Nephron (organoid): Measurements from ENCODE around the gene TRIM46.

Experiments
- H3K27ac Mint-ChIP-seq, 3 experiments: 2 replicates each; pipeline ENCODE4 v1.8.0; 2020; ENCODE audit warnings: mixed read lengths in 3 of 3, mild to moderate bottlenecking in 2 of 3, moderate library complexity in 1 of 3
- H3K27me3 Mint-ChIP-seq: 2 replicates; pipeline ENCODE4 v1.8.0; 2021; ENCODE audit warnings: low read depth, mild to moderate bottlenecking, moderate library complexity, mixed read lengths
- H3K36me3 Mint-ChIP-seq: 2 replicates; pipeline ENCODE4 v1.8.0; 2020; ENCODE audit warnings: low read depth, mixed read lengths
- H3K4me1 Mint-ChIP-seq: 2 replicates; pipeline ENCODE4 v1.8.0; 2020; ENCODE audit warnings: mixed read lengths
- H3K4me3 Mint-ChIP-seq, 3 experiments: 2 replicates each; pipeline ENCODE4 v1.8.0; 2020; ENCODE audit warnings: mild to moderate bottlenecking in 3 of 3, mixed read lengths in 3 of 3, moderate library complexity in 2 of 3
- H3K9me3 Mint-ChIP-seq: 2 replicates; pipeline ENCODE4 v1.8.0; 2020; ENCODE audit warnings: mixed read lengths
- CTCF ChIP-seq, 3 experiments: fragments of 200-600 bp; sonication (generic); IDR thresholded peaks; one replicate each; pipeline ENCODE4 v1.5.0; 2021; ENCODE audit warnings: antibody characterized with exemption in 3 of 3; ENCODE audit not compliant: unreplicated experiment in 3 of 3

Gene TRIM46

GRCh38 chr1:155127105-155127966 lies 46.3 kb upstream of the TRIM46 start, which contains the start of gene EFNA1:
Gene EFNA1, plus strand, starts transcription at chr1:155127876. Its CDS starts 102 bp downstream, at chr1:155127978.
- Mint-ChIP-seq H3K9me3 (no peaks in the 10 kb centered on the region), H3K4me1 (peaks cover 61% of the 10 kb centered on the region), H3K27ac (peak within 1 kb of the TSS; percentile 77 to 90 (median 88)), H3K4me3 (peak within 1 kb of the TSS; percentile 84 to 93 (median 87)), H3K27me3 (peaks cover 60% of the 10 kb centered on the region), H3K36me3 (peaks cover 16% of the 10 kb centered on the region)
- TF ChIP-seq CTCF (IDR thresholded peaks at IDR 0.05; ENCODE audit: unreplicated experiment in 3 of 3): no peak

- Mint-ChIP-seq H3K27me3 (peaks cover 55% of the 10 kb centered on the region), H3K9me3 (no peaks in the 10 kb centered on the region), H3K27ac (peak overlapping the region; percentile 77 to 90 (median 88)), H3K36me3 (peaks cover 18% of the 10 kb centered on the region), H3K4me1 (peaks cover 64% of the 10 kb centered on the region), H3K4me3 (peak overlapping the region; percentile 84 to 87 (median 85))
- TF ChIP-seq CTCF (IDR thresholded peaks at IDR 0.05; ENCODE audit: unreplicated experiment in 3 of 3): no peak
Observed at GRCh38 chr1:155127967-155128754, 45.5 kb upstream of the TRIM46 start.

GRCh38 chr1:155128755-155129473 lies 44.7 kb upstream of the TRIM46 start:
- peak overlapping the region; percentile 77 to 90 (median 88) for H3K27ac Mint-ChIP-seq
- peaks cover 55% of the 10 kb centered on the region for H3K27me3 Mint-ChIP-seq
- H3K4me1 Mint-ChIP-seq: peaks cover 70% of the 10 kb centered on the region
- no peak for TF ChIP-seq CTCF (IDR thresholded peaks at IDR 0.05; ENCODE audit: unreplicated experiment in 3 of 3)
- H3K9me3 Mint-ChIP-seq: no peaks in the 10 kb centered on the region
- H3K36me3 Mint-ChIP-seq: peaks cover 23% of the 10 kb centered on the region
- peak overlapping the region; percentile 84 to 87 (median 85) for H3K4me3 Mint-ChIP-seq

- H3K27me3 Mint-ChIP-seq: peaks cover 41% of the 10 kb centered on the region
- peaks cover 27% of the 10 kb centered on the region for H3K36me3 Mint-ChIP-seq
- H3K9me3 Mint-ChIP-seq: no peaks in the 10 kb centered on the region
- peaks cover 74% of the 10 kb centered on the region for H3K4me1 Mint-ChIP-seq
- H3K4me3 Mint-ChIP-seq: peak overlapping the region; percentile 84 to 87 (median 85)
- peak overlapping the region; percentile 77 to 90 (median 88) for H3K27ac Mint-ChIP-seq
- TF ChIP-seq CTCF (IDR thresholded peaks at IDR 0.05; ENCODE audit: unreplicated experiment in 3 of 3): no peak
Observed at GRCh38 chr1:155130272-155131006, 43.2 kb upstream of the TRIM46 start.

- peaks cover 74% of the 10 kb centered on the region for H3K4me1 Mint-ChIP-seq
- H3K36me3 Mint-ChIP-seq: peaks cover 27% of the 10 kb centered on the region
Observed at GRCh38 chr1:155131285-155131684, 42.4 kb upstream of the TRIM46 start.

More at GRCh38 chr1:155131285-155131684, 42.4 kb upstream of the TRIM46 start:
- no peaks in the 10 kb centered on the region for H3K9me3 Mint-ChIP-seq
- peak overlapping the region; percentile 77 to 90 (median 88) for H3K27ac Mint-ChIP-seq
- no peak for TF ChIP-seq CTCF (IDR thresholded peaks at IDR 0.05; ENCODE audit: unreplicated experiment in 3 of 3)
- peaks cover 35% of the 10 kb centered on the region for H3K27me3 Mint-ChIP-seq
- H3K4me3 Mint-ChIP-seq: peak overlapping the region; percentile 84 to 87 (median 85)
